GM12878 (cell line): Measurements from ENCODE around the gene MYL6B. TPM values are rescaled to one million over a fixed set of nuclear protein-coding genes. Genes with fewer than 3 reads are reported as not detected.
"Not testable (repeated sequence)": the region's sequence is repeated elsewhere in the genome, so short reads cannot be mapped to it uniquely, and the experiment has no call there.

Experiments used
- ATAC-seq: fragments of 200-7000 bp; cut with Tn5 transposase; 3 replicates; pipeline ENCODE4 v1.9.1; 2020; ENCODE audit warnings: mild to moderate bottlenecking, moderate library complexity
- BruUV-seq: library from RNA; stranded (reverse); fragments of 400-500 nt; replicated peaks from 2 replicates; lab custom pipeline; 2021; lab: Mats Ljungman, UMichigan
- CTCF ChIA-PET: fragments of 300-600 bp; sonication (Branson Sonifier 250); formaldehyde crosslinking; extraction: SDS; loops from one replicate; lab custom pipeline; 2021; ENCODE audit warnings: inconsistent platforms; lab: Yijun Ruan, JAX
- POLR2A ChIA-PET: fragments of 350-600 bp; formaldehyde crosslinking; extraction: SDS; loops from one replicate; lab custom pipeline; 2021; ENCODE audit warnings: inconsistent platforms; lab: Charles Lee
- RAD21 ChIA-PET: fragments of 300-600 bp; sonication (Branson Sonifier 250); formaldehyde crosslinking; loops from one replicate; lab custom pipeline; 2023; ENCODE audit warnings: antibody characterized with exemption; ENCODE audit not compliant: unreplicated experiment; lab: Charles Lee
- SMC1A ChIA-PET: fragments of 300-600 bp; sonication (Branson Sonifier 250); formaldehyde crosslinking; loops from one replicate; lab custom pipeline; 2023; ENCODE audit not compliant: unreplicated experiment, uncharacterized antibody; lab: Charles Lee
- DNase-seq: peaks from one replicate; pipeline ENCODE4 v3.0.0-alpha.2; 2011; ENCODE audit warnings: low read depth, low spot score
- FAIRE-seq: peaks from 3 replicates; lab custom pipeline; 2011; peaks lifted over from hg19 to GRCh38; lab: Jason Lieb, UNC
- H2AFZ ChIP-seq: 2 replicates; pipeline ENCODE4 v1.6.0; 2011; ENCODE audit warnings: low read depth, low read length, control low read depth; ENCODE audit not compliant: control insufficient read depth
- H3K27ac ChIP-seq: 2 replicates; pipeline ENCODE4 v1.5.1; 2011; ENCODE audit warnings: control low read depth; ENCODE audit not compliant: control insufficient read depth, insufficient read depth
- H3K27me3 ChIP-seq, 2 experiments: replicated peaks in 1 of 2; 2 replicates each; pipeline versions ENCODE4 v1.6.0 to v1.6.1; 2011; ENCODE audit warnings: low read length in 1 of 2; ENCODE audit not compliant: control insufficient read depth in 2 of 2, insufficient read depth in 2 of 2
- H3K36me3 ChIP-seq, 2 experiments: 2 replicates each; pipeline ENCODE4 v1.5.1; 2011; ENCODE audit warnings: low read length in 1 of 2; ENCODE audit not compliant: control insufficient read depth in 2 of 2, insufficient read depth in 2 of 2
- H3K4me1 ChIP-seq: 2 replicates; pipeline ENCODE4 v1.6.1; 2011; ENCODE audit warnings: mild to moderate bottlenecking, low read length, moderate library complexity, mixed read lengths; ENCODE audit not compliant: control insufficient read depth, insufficient read depth
- H3K4me2 ChIP-seq: 2 replicates; pipeline ENCODE4 v1.6.0; 2011; ENCODE audit warnings: control low read depth; ENCODE audit not compliant: control insufficient read depth, insufficient read depth
- H3K4me3 ChIP-seq: fragments of 200-600 bp; sonication (generic); 2 replicates; pipeline ENCODE4 v1.5.1; 2016
- H3K79me2 ChIP-seq: 2 replicates; pipeline ENCODE4 v1.6.0; 2011; ENCODE audit warnings: low read length; ENCODE audit not compliant: control insufficient read depth, insufficient read depth
- H3K9ac ChIP-seq: 2 replicates; pipeline ENCODE4 v1.8.0; 2011; ENCODE audit warnings: low read length, control low read depth, mixed read lengths; ENCODE audit not compliant: control insufficient read depth, insufficient read depth
- H3K9me3 ChIP-seq: replicated peaks from 3 replicates; pipeline ENCODE4 v1.5.1; 2011; ENCODE audit warnings: mild to moderate bottlenecking, low read length; ENCODE audit not compliant: control insufficient read depth, insufficient read depth
- H4K20me1 ChIP-seq: 2 replicates; pipeline ENCODE4 v1.6.0; 2011; ENCODE audit not compliant: control insufficient read depth, insufficient read depth
- ATF7 ChIP-seq: fragments of 450-650 bp; IDR thresholded peaks from 2 replicates; pipeline ENCODE4 v1.6.1; 2016; ENCODE audit warnings: low read depth, mild to moderate bottlenecking
- NBN ChIP-seq: fragments of 450-650 bp; IDR thresholded peaks from 2 replicates; pipeline ENCODE4 v1.6.1; 2016
- WGBS: methylation state at CpG from one replicate; pipeline ENCODE4 v1.1.6; 2016; ENCODE audit warnings: low lambda C conversion rate; ENCODE audit not compliant: insufficient replicate concordance, insufficient coverage; ENCODE audit errors: missing lambda C conversion rate; 5-methylcytosine and 5-hydroxymethylcytosine counted together
- in situ Hi-C: fragments of 300-500 bp; cut with MboI; formaldehyde crosslinking; loops from 9 replicates; pipeline ENCODE4 v1.14.3; 2018; ENCODE audit warnings: mixed read lengths
- intact Hi-C: fragments of 100-400 bp; cut with micrococcal nuclease; formaldehyde crosslinking; loops from one replicate; pipeline ENCODE4 v1.14.2; 2022; ENCODE audit not compliant: unreplicated experiment
- polyA plus RNA-seq, 11 experiments: library from polyadenylated mRNA; depleted of rRNA in 4 of 11; unstranded in 6 of 11; stranded (reverse) in 5 of 11; fragments of >200 nt; fragmentation: Nextera tagmentation in 4 of 11; fragmentation: Illumina TruSeq in 1 of 11; extraction: Ambion mirVana in 4 of 11; extraction: Trizol in 1 of 11; gene quantifications; 1 replicate in 1 of 11; 2 replicates in 10 of 11; pipeline versions ENCODE4 v1.2.1 to v1.2.3, GENCODE V29; 2011 to 2016; ENCODE audit warnings: inconsistent platforms in 2 of 11, missing spikeins in 2 of 11, low read depth in 1 of 11
- total RNA-seq, 4 experiments: library from RNA; depleted of rRNA in 3 of 4; stranded (reverse); fragments of >200 nt in 3 of 4; fragmentation: Illumina TruSeq in 1 of 4; extraction: Trizol in 1 of 4; gene quantifications; 2 replicates each; pipeline versions ENCODE4 v1.2.1 to v1.2.3, GENCODE V29; 2013 to 2021

MYL6B gene
- total and polyA plus RNA-seq, 10 of the 15 experiments (the other 5 are each of a cell fraction or from before 2014, with no cell fraction given), result 75.5 to 153 (median 114) TPM

- ATAC-seq, H4K20me1 ChIP-seq, DNase-seq, H3K27me3 ChIP-seq, BruUV-seq, FAIRE-seq, in situ Hi-C loops: not testable (repeated sequence)
- peak overlapping the region; percentile 91 for H3K4me2 ChIP-seq
- CTCF ChIA-PET, result interaction anchor here (0.7 to 3.6 kb wide), 6 partner anchors 28 to 112 kb away, joined by 3 to 11 read pairs (median 4); partner anchors contain the start of genes ESYT1, PA2G4, SMARCC2 and ZC3H10
- 83% methylated on average over 21 of the region's 21 CpGs for WGBS
- H3K9ac ChIP-seq, result peak overlapping the region; percentile 81; the same call in 1 of the 2 replicates
- SMC1A ChIA-PET, result interaction anchor here (0.7 kb wide), 1 partner anchor 126 kb away, joined by 3 read pairs; no protein-coding TSS in a partner anchor
- intact Hi-C loops, result loop anchor here (1.0 kb wide), 1 partner anchor 30 kb away; no protein-coding TSS in a partner anchor
- H3K27ac ChIP-seq, result peak overlapping the region; percentile 85
- peaks cover 52% of the 10 kb centered on the region for H3K79me2 ChIP-seq
- RAD21 ChIA-PET, result interaction anchor here (0.9 kb wide), 1 partner anchor 29 kb away, joined by 3 read pairs; the partner anchor contains the start of gene ESYT1
- H3K36me3 ChIP-seq, result peaks cover 14 to 18% of the 10 kb centered on the region in 2 experiments
- H3K4me1 ChIP-seq, result peaks cover 27% of the 10 kb centered on the region
- TF ChIP-seq ATF7, result 0 out of 2 replicates have a peak, but pooled peaks have one; percentile 14
- 0 out of 2 replicates have a peak, but pooled peaks have one; percentile 6 for TF ChIP-seq NBN
- TF ChIP-seq, all 136 proteins: peak for 2; not testable (repeated sequence) for 134
- H3K9me3 ChIP-seq, H2AFZ ChIP-seq: not testable (repeated sequence)
- POLR2A ChIA-PET, result interaction anchor here (0.6 to 1.0 kb wide), 6 partner anchors 26 to 447 kb away, joined by 3 to 7 read pairs (median 4); partner anchors contain the start of gene RNF41
- H3K4me3 ChIP-seq, result peak overlapping the region; percentile 87
Observed at GRCh38 chr12:56156464-56157200, 4.2 kb downstream of the MYL6B start.
